BLaER1 treated with 17β-estradiol and CSF1 and Interleukin-3, amounts not matched to agents 10 nM and 100 nM (cell line): ENCODE results near the gene RBM48.

Experiments
- H3K27ac ChIP-seq, 11 experiments: shearing (Covaris generic); formaldehyde crosslinking; 2 replicates each; pipeline ENCODE4 v1.8.1; 2022
- H3K27me3 ChIP-seq, 11 experiments: shearing (Covaris generic); formaldehyde crosslinking; 2 replicates each; pipeline ENCODE4 v1.8.1; 2022
- H3K36me3 ChIP-seq, 11 experiments: shearing (Covaris generic); formaldehyde crosslinking; 2 replicates each; pipeline ENCODE4 v1.8.1; 2022
- H3K4me1 ChIP-seq, 10 experiments: shearing (Covaris generic); formaldehyde crosslinking; 2 replicates each; pipeline ENCODE4 v1.8.1; 2022
- H3K4me2 ChIP-seq, 11 experiments: shearing (Covaris generic); formaldehyde crosslinking; 2 replicates each; pipeline ENCODE4 v1.8.1; 2022
- H3K4me3 ChIP-seq, 10 experiments: shearing (Covaris generic); formaldehyde crosslinking; 2 replicates each; pipeline ENCODE4 v1.8.1; 2022
- H3K9ac ChIP-seq, 11 experiments: shearing (Covaris generic); formaldehyde crosslinking; 2 replicates each; pipeline ENCODE4 v1.8.1; 2022
- H3K9me3 ChIP-seq, 11 experiments: shearing (Covaris generic); formaldehyde crosslinking; replicated peaks in 1 of 11; 2 replicates each; pipeline ENCODE4 v1.8.1; 2022
- H4K20me1 ChIP-seq, 11 experiments: shearing (Covaris generic); formaldehyde crosslinking; 2 replicates each; pipeline ENCODE4 v1.8.1; 2022
- Cebpa-rat ChIP-seq, 11 experiments: shearing (Covaris generic); IDR thresholded peaks; 2 replicates each; pipeline ENCODE4 v1.8.1; 2022

RBM48 gene

DNA sequence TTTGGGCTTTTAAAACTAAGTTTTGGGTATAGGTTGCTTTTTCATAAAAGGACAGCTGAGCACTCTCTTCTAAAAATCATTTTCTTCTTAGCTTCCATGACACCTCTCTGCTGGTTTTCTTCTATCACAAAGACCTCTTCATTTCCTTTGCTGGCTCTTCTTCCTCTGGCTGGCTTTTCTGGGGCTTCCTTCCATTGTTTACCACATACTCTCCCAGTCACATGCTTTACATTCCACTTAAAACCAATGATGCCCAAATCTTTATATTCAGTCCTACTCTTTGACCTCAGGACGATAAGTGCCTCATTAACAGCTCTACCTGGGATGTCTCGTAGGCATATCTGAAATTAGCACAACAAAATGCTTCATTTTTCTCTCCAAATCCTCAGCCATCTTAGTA lies 34.8 kb downstream of the RBM48 start:
- no peak overlapping the region for H3K4me3 ChIP-seq
- H3K9ac ChIP-seq = no peak overlapping the region
- H3K27me3 ChIP-seq = no peaks in the 10 kb centered on the region
- no peaks in the 10 kb centered on the region for H3K9me3 ChIP-seq
- no peak overlapping the region for H3K27ac ChIP-seq
- H3K36me3 ChIP-seq = peaks cover 84 to 91% (median 88%) of the 10 kb centered on the region in 11 experiments
- H3K4me2 ChIP-seq = no peak overlapping the region
- TF ChIP-seq Cebpa-rat (IDR thresholded peaks at IDR 0.05) = no peak
- no peaks in the 10 kb centered on the region for H3K4me1 ChIP-seq
- peaks cover 0 to 25% (median 0%) of the 10 kb centered on the region in 11 experiments; a peak in 6 of 22 replicates for H4K20me1 ChIP-seq

DNA sequence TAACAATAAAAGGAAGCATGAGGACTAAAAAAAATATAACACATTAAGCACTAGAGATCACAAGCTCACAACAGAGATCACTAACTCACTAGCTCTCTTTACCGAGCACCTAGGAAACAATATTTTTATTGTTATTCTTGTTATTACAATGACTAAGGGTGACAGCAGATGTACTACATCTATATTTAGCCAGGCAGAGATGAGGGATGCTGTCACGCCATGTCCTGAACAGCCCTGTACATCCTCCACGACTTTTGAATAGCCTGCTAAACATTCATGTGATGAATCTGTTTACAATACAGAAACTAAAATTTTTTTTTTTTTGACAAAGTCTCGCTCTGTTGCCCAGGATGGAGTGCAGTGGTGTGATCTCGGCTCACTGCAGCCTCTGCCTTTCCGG lies 38.9 kb downstream of the RBM48 start:
- H3K9me3 ChIP-seq = no peaks in the 10 kb centered on the region
- H3K4me1 ChIP-seq = no peaks in the 10 kb centered on the region
- no peak overlapping the region for H3K9ac ChIP-seq
- H3K4me2 ChIP-seq = no peak overlapping the region
- H3K27me3 ChIP-seq = no peaks in the 10 kb centered on the region
- H3K36me3 ChIP-seq = peaks cover 88 to 100% (median 93%) of the 10 kb centered on the region in 11 experiments
- peaks cover 0 to 31% (median 5%) of the 10 kb centered on the region in 11 experiments; a peak in 7 of 22 replicates for H4K20me1 ChIP-seq
- TF ChIP-seq Cebpa-rat (IDR thresholded peaks at IDR 0.05) = no peak
- H3K4me3 ChIP-seq = no peak overlapping the region
- H3K27ac ChIP-seq = no peak overlapping the region

DNA sequence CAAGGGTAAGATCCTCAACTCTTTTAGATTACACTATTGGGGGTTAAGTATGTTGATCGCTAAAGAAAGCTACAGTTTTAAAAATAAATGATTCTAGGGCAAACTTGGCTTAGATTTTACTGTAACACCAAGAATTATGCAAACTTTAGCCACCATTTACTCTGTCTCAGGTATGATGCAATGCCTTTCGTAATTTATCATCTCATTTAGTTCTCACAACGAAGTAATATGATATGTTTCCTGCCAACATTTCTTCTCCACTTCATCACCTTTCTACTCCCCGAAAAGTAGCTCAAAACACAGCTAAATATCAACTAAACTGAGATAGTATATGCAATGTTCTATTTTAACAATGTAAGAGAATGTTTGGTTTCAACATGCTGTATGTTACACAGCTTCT lies 40.5 kb downstream of the RBM48 start:
- Histone ChIP-seq H3K27ac (no peak overlapping the region), H3K4me1 (no peaks in the 10 kb centered on the region), H3K36me3 (peaks cover 85 to 100% (median 90%) of the 10 kb centered on the region in 11 experiments), H3K27me3 (no peaks in the 10 kb centered on the region), H3K9me3 (no peaks in the 10 kb centered on the region), H3K4me3 (no peak overlapping the region), H3K4me2 (no peak overlapping the region), H3K9ac (no peak overlapping the region), H4K20me1 (peaks cover 0 to 24% (median 7%) of the 10 kb centered on the region in 11 experiments; a peak in 7 of 22 replicates)
- 0 out of 22 replicates have a peak, but pooled peaks of 1 of the 11 experiments have one; percentile 6 for TF ChIP-seq Cebpa-rat (IDR thresholded peaks at IDR 0.05)

DNA sequence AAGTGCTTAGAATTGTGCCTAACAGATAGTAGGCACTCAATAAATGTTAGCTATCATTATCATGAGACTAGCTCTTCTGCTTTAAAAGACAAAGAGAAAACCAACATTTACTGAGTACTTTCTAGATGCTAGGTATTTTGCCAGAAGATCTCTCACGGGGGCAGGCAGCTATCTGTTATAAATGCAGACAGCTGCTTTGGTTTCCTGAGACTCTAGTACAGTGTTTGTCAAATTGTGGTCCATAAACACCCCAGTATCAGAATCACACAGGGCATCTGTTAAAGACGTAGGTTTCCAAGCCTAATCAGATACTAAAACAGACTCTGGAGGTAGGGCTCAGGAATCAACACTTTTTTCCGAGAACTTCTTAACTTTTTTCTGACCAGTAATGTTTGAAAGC lies 47.7 kb downstream of the RBM48 start:
- Histone ChIP-seq H3K4me1 (no peaks in the 10 kb centered on the region), H3K36me3 (peaks cover 86 to 100% (median 96%) of the 10 kb centered on the region in 11 experiments)

GRCh38 chr7:92582948-92583347 lies 54.4 kb downstream of the RBM48 start:
- Histone ChIP-seq H3K9me3 (peaks cover 0 to 16% (median 7%) of the 10 kb centered on the region in 11 experiments; a peak in 10 of 22 replicates), H4K20me1 (peaks cover 57 to 100% (median 94%) of the 10 kb centered on the region in 11 experiments; a peak in 20 of 22 replicates), H3K4me1 (peaks cover 11 to 20% (median 17%) of the 10 kb centered on the region in 10 experiments; a peak in 19 of 20 replicates), H3K4me3 (no peak overlapping the region), H3K36me3 (peaks cover 35 to 97% (median 65%) of the 10 kb centered on the region in 11 experiments), H3K9ac (no peak overlapping the region), H3K4me2 (no peak overlapping the region), H3K27ac (no peak overlapping the region), H3K27me3 (no peaks in the 10 kb centered on the region)
- no peak for TF ChIP-seq Cebpa-rat (IDR thresholded peaks at IDR 0.05)

More for the DNA sequence above, 47.7 kb downstream of the RBM48 start:
- H3K9ac ChIP-seq = no peak overlapping the region
- no peak for TF ChIP-seq Cebpa-rat (IDR thresholded peaks at IDR 0.05)
- H3K4me3 ChIP-seq = no peak overlapping the region
- no peaks in the 10 kb centered on the region for H3K27me3 ChIP-seq
- H3K27ac ChIP-seq = no peak overlapping the region
- no peaks in the 10 kb centered on the region for H3K9me3 ChIP-seq
- H3K4me2 ChIP-seq = no peak overlapping the region
- peaks cover 12 to 41% (median 28%) of the 10 kb centered on the region in 11 experiments; a peak in 19 of 22 replicates for H4K20me1 ChIP-seq

GRCh38 chr7:92584953-92585352 lies 56.4 kb downstream of the RBM48 start:
- Histone ChIP-seq H3K4me3 (no peak overlapping the region), H3K9ac (no peak overlapping the region), H4K20me1 (peaks cover 75 to 100% (median 99%) of the 10 kb centered on the region in 11 experiments; a peak in 21 of 22 replicates), H3K27me3 (no peaks in the 10 kb centered on the region), H3K4me2 (no peak overlapping the region), H3K27ac (peak overlapping the region in 4 of 11 experiments; percentile 13 to 47 (median 22); a peak in 7 of 22 replicates), H3K36me3 (peaks cover 16 to 86% (median 50%) of the 10 kb centered on the region in 11 experiments), H3K9me3 (peaks cover 0 to 16% (median 7%) of the 10 kb centered on the region in 11 experiments; a peak in 10 of 22 replicates), H3K4me1 (peaks cover 23 to 33% (median 31%) of the 10 kb centered on the region in 10 experiments)
- no peak for TF ChIP-seq Cebpa-rat (IDR thresholded peaks at IDR 0.05)

GRCh38 chr7:92586403-92586802 lies 57.8 kb downstream of the RBM48 start:
- Histone ChIP-seq H3K36me3 (peaks cover 4 to 71% (median 35%) of the 10 kb centered on the region in 11 experiments; a peak in 21 of 22 replicates), H3K4me3 (no peak overlapping the region), H4K20me1 (peaks cover 61 to 87% (median 84%) of the 10 kb centered on the region in 11 experiments; a peak in 21 of 22 replicates), H3K9ac (0 out of 22 replicates have a peak overlapping the region, but pooled peaks of 1 of the 11 experiments have one; percentile 3), H3K27me3 (no peaks in the 10 kb centered on the region), H3K27ac (no peak overlapping the region), H3K9me3 (peaks cover 0 to 16% (median 7%) of the 10 kb centered on the region in 11 experiments; a peak in 10 of 22 replicates), H3K4me2 (peak overlapping the region; percentile 1 to 94 (median 36); a peak in 15 of 22 replicates), H3K4me1 (peaks cover 29 to 38% (median 36%) of the 10 kb centered on the region in 10 experiments)
- no peak; a peak in 1 of 22 replicates for TF ChIP-seq Cebpa-rat (IDR thresholded peaks at IDR 0.05)

DNA sequence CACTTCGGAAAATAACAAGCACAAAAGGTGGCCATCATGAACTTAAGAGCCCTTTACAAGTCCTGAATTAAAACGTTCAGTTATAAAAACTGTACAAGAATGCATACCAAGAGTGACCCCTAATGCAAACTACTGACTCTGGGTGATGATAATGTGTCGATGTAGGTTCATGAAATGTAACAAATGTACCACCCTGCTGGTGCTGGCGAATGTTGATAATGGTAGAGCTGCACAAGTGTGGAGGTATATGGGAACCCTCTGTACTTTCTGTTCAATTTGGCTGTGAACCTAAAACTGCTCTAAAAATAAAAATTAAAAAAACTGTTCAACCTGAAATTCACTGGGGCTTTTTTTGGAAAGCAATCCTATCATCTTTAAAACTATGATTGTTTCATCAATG lies 58.2 kb downstream of the RBM48 start:
- Histone ChIP-seq H3K4me2 (peak overlapping the region; percentile 1 to 94 (median 36); a peak in 15 of 22 replicates), H3K36me3 (peaks cover 1 to 67% (median 31%) of the 10 kb centered on the region in 11 experiments; a peak in 21 of 22 replicates), H3K27me3 (no peaks in the 10 kb centered on the region), H3K4me1 (peaks cover 29 to 38% (median 36%) of the 10 kb centered on the region in 10 experiments), H3K27ac (no peak overlapping the region), H3K4me3 (no peak overlapping the region), H3K9ac (0 out of 22 replicates have a peak overlapping the region, but pooled peaks of 1 of the 11 experiments have one; percentile 3), H3K9me3 (peaks cover 0 to 16% (median 7%) of the 10 kb centered on the region in 11 experiments; a peak in 10 of 22 replicates), H4K20me1 (peaks cover 57 to 82% (median 80%) of the 10 kb centered on the region in 11 experiments; a peak in 21 of 22 replicates)
- TF ChIP-seq Cebpa-rat (IDR thresholded peaks at IDR 0.05) = no peak
